Measurements from ENCODE around the gene SFTA2.
A peak's percentile ranks its signal among the peaks of the same experiment; 100 is the strongest.
"Not testable (repeated sequence)": the region's sequence is repeated elsewhere in the genome, so short reads cannot be mapped to it uniquely, and the experiment has no call there.

Gene SFTA2

GRCh38 chr6:30942338-30943060 lies 10.5 kb upstream of the SFTA2 start:
- no peak for DNase-seq

- DNase-seq = no peak
Measured at GRCh38 chr6:30940361-30940986, 8.5 kb upstream of the SFTA2 start, which contains the start of gene MUCL3. Gene MUCL3 (plus strand): TSS chr6:30940973. CDS start chr6:30941000, 27 bp downstream.

GRCh38 chr6:30939473-30939872 lies 7.5 kb upstream of the SFTA2 start:
- no peak for DNase-seq

- no peak for DNase-seq
Measured at GRCh38 chr6:30938730-30939129, 6.8 kb upstream of the SFTA2 start.

GRCh38 chr6:30937265-30937664 lies 5.3 kb upstream of the SFTA2 start:
- DNase-seq = no peak

- no peak for DNase-seq
Measured at GRCh38 chr6:30935018-30935417, 3.0 kb upstream of the SFTA2 start.

- DNase-seq = no peak
Measured at GRCh38 chr6:30932665-30933365, 845 bp upstream of the SFTA2 start.

- DNase-seq = no peak
Measured at GRCh38 chr6:30931272-30931671, 698 bp downstream of the SFTA2 start.

- DNase-seq = no peak
Measured at GRCh38 chr6:30930506-30930905, 1.5 kb downstream of the SFTA2 start.

- no peak for DNase-seq
Measured at GRCh38 chr6:30928677-30929076, 3.3 kb downstream of the SFTA2 start.

- DNase-seq = not testable (repeated sequence)
Measured at GRCh38 chr6:30927080-30927479, 4.9 kb downstream of the SFTA2 start.

- no peak for DNase-seq
Measured at GRCh38 chr6:30926644-30927043, 5.3 kb downstream of the SFTA2 start.

GRCh38 chr6:30924040-30924627 lies 7.8 kb downstream of the SFTA2 start:
- not testable (repeated sequence) for DNase-seq

- peak; percentile 19 for DNase-seq
Measured at GRCh38 chr6:30922447-30922852, 9.5 kb downstream of the SFTA2 start.

GRCh38 chr6:30918670-30919069 lies 13.3 kb downstream of the SFTA2 start:
- no peak for DNase-seq

- no peak for DNase-seq
Measured at GRCh38 chr6:30917487-30917886, 14.5 kb downstream of the SFTA2 start.

- no peak for DNase-seq
Measured at GRCh38 chr6:30917041-30917440, 14.9 kb downstream of the SFTA2 start.

- no peak for DNase-seq
Measured at GRCh38 chr6:30915591-30915946, 16.4 kb downstream of the SFTA2 start.

- DNase-seq = no peak
Measured at GRCh38 chr6:30914854-30915590, 16.9 kb downstream of the SFTA2 start.

- DNase-seq = peak; percentile 70
Measured at GRCh38 chr6:30914076-30914853, 17.7 kb downstream of the SFTA2 start, which contains the start of gene VARS2. Gene VARS2 (plus strand): TSS chr6:30914238. CDS start chr6:30914837, 599 bp downstream.

- DNase-seq = no peak
Measured at GRCh38 chr6:30913721-30914075, 18.3 kb downstream of the SFTA2 start.

Data from NK-92 treated with Interleukin-12 subunit alpha and Interleukin-12 subunit beta, amount 100 ng/mL, for 24 hours (cell line).